HepG2 (cell line): Measurements from ENCODE around the gene CTNNA2. TPM values are rescaled to one million over a fixed set of nuclear protein-coding genes. Genes with fewer than 3 reads are reported as not detected.

Experiments
- ATAC-seq: fragments of 200-7000 bp; cut with Tn5 transposase; 3 replicates; pipeline ENCODE4 v1.9.1; 2020; ENCODE audit warnings: mild to moderate bottlenecking, moderate library complexity
- BruUV-seq: library from RNA; stranded (reverse); fragments of 400-500 nt; replicated peaks from 2 replicates; lab custom pipeline; 2021; lab: Mats Ljungman, UMichigan
- CTCF ChIA-PET: fragments of 300-600 bp; formaldehyde crosslinking; extraction: SDS; loops from one replicate; lab custom pipeline; 2021; ENCODE audit warnings: low total read pairs, inconsistent platforms, low intra/inter-chr PET ratio; lab: Yijun Ruan, JAX
- POLR2A ChIA-PET: fragments of 350-600 bp; sonication (Branson Sonifier 250); formaldehyde crosslinking; loops from one replicate; lab custom pipeline; 2020; ENCODE audit warnings: antibody characterized with exemption, inconsistent platforms; lab: Yijun Ruan, JAX
- DNase-seq: peaks from one replicate; pipeline ENCODE4 v3.0.0-alpha.2; 2015; ENCODE audit warnings: low spot score
- FAIRE-seq: peaks from 3 replicates; lab custom pipeline; 2011; peaks lifted over from hg19 to GRCh38; lab: Jason Lieb, UNC
- H2AFZ ChIP-seq: one replicate; pipeline ENCODE4 v1.6.1; 2011; ENCODE audit warnings: low read length, inconsistent platforms
- H3K27ac ChIP-seq: fragments of 300-600 bp; 3 replicates; pipeline ENCODE4 v1.8.0; 2011; ENCODE audit warnings: mixed run types, mild to moderate bottlenecking, mixed read lengths, low read length, inconsistent platforms; ENCODE audit not compliant: insufficient read depth; ENCODE audit errors: extremely low read length
- H3K27me3 ChIP-seq, 2 experiments: fragments of 200-600 bp in 1 of 2; 2 replicates in 1 of 2; 3 replicates in 1 of 2; pipeline versions ENCODE4 v1.6.0 to v1.8.0; 2011; ENCODE audit warnings: low read length in 2 of 2, mild to moderate bottlenecking in 2 of 2, moderate library complexity in 2 of 2, inconsistent platforms in 1 of 2; ENCODE audit not compliant: insufficient read depth in 2 of 2, control insufficient read depth in 1 of 2
- H3K36me3 ChIP-seq, 2 experiments: fragments of 200-600 bp in 1 of 2; replicated peaks in 1 of 2; 2 replicates in 1 of 2; 3 replicates in 1 of 2; pipeline versions ENCODE4 v1.5.1 to v1.8.0; 2011; ENCODE audit warnings: low read length in 2 of 2, inconsistent platforms in 1 of 2; ENCODE audit not compliant: insufficient read depth in 2 of 2, control insufficient read depth in 1 of 2
- H3K4me1 ChIP-seq: 2 replicates; pipeline ENCODE4 v1.5.1; 2012; ENCODE audit warnings: low read length, inconsistent platforms; ENCODE audit not compliant: insufficient read depth
- H3K4me2 ChIP-seq: 2 replicates; pipeline ENCODE4 v1.6.0; 2011; ENCODE audit warnings: low read depth, low read length, inconsistent platforms
- H3K4me3 ChIP-seq, 3 experiments: fragments of 200-600 bp in 1 of 3; sonication (generic), shearing (Covaris generic) in 1 of 3; replicated peaks in 1 of 3; 2 replicates each; pipeline ENCODE4 v1.5.1; 2011 to 2016; ENCODE audit warnings: low read length in 3 of 3, inconsistent platforms in 2 of 3, low read depth in 2 of 3, mild to moderate bottlenecking in 2 of 3, control low read depth in 1 of 3, mixed read lengths in 1 of 3; ENCODE audit not compliant: insufficient read depth in 1 of 3
- H3K79me2 ChIP-seq: one replicate; pipeline ENCODE4 v1.6.1; 2011; ENCODE audit warnings: low read length, inconsistent platforms; ENCODE audit not compliant: insufficient read depth
- H3K9ac ChIP-seq: 2 replicates; pipeline ENCODE4 v1.6.0; 2011; ENCODE audit warnings: mild to moderate bottlenecking, low read depth, low read length, inconsistent platforms; ENCODE audit not compliant: insufficient read depth
- H3K9me3 ChIP-seq: 2 replicates; pipeline ENCODE4 v1.5.1; 2012; ENCODE audit warnings: mild to moderate bottlenecking, low read length
- H4K20me1 ChIP-seq: 2 replicates; pipeline ENCODE4 v1.6.0; 2011; ENCODE audit warnings: inconsistent platforms, mild to moderate bottlenecking, low read length, moderate library complexity; ENCODE audit not compliant: insufficient read depth
- ARHGAP35 ChIP-seq: sonication (generic); formaldehyde crosslinking; IDR thresholded peaks from 2 replicates; pipeline ENCODE4 v1.9.0; 2022; ENCODE audit warnings: mild to moderate bottlenecking, inconsistent platforms, moderate library complexity, missing genetic modification reagents, borderline replicate concordance
- ATF3 ChIP-seq: sonication (generic); formaldehyde crosslinking; IDR thresholded peaks from 2 replicates; pipeline ENCODE4 v1.4.0; 2020; ENCODE audit warnings: missing genetic modification reagents
- FOXP1 ChIP-seq, 2 experiments: fragments of 450-650 bp in 1 of 2; IDR thresholded peaks; 2 replicates each; pipeline ENCODE4 v1.6.1; 2017 to 2018; ENCODE audit warnings: antibody characterized with exemption in 1 of 2
- IRX3 ChIP-seq: sonication (generic); formaldehyde crosslinking; IDR thresholded peaks from 2 replicates; pipeline ENCODE4 v1.8.1; 2023; ENCODE audit warnings: mild to moderate bottlenecking, low read depth, missing genetic modification reagents, borderline replicate concordance
- NCOA2 ChIP-seq: sonication (generic); formaldehyde crosslinking; IDR thresholded peaks from 2 replicates; pipeline ENCODE4 v1.8.0; 2022; ENCODE audit warnings: inconsistent platforms
- SMARCC2 ChIP-seq: fragments of 450-650 bp; IDR thresholded peaks from 2 replicates; pipeline ENCODE4 v1.6.1; 2017; ENCODE audit warnings: antibody characterized with exemption, mild to moderate bottlenecking
- ZGPAT ChIP-seq: IDR thresholded peaks from 2 replicates; pipeline ENCODE4 v1.6.1; 2016; ENCODE audit warnings: mild to moderate bottlenecking
- ZNF431 ChIP-seq: sonication (generic); formaldehyde crosslinking; IDR thresholded peaks from 2 replicates; pipeline ENCODE4 v1.9.0; 2022; ENCODE audit warnings: missing genetic modification reagents, low read depth, mild to moderate bottlenecking, borderline replicate concordance
- ZNF530 ChIP-seq: sonication (generic); formaldehyde crosslinking; IDR thresholded peaks from 2 replicates; pipeline ENCODE4 v1.5.0; 2020; ENCODE audit warnings: low read depth, mild to moderate bottlenecking, missing genetic modification reagents
- ZNF557 ChIP-seq: sonication (generic); formaldehyde crosslinking; IDR thresholded peaks from 2 replicates; pipeline ENCODE4 v1.4.0; 2020; ENCODE audit warnings: missing genetic modification reagents
- in situ Hi-C: cut with HindIII; loops from 2 replicates; pipeline ENCODE4 v1.10.0; 2017; ENCODE audit warnings: low pct_unique_long_range_greater_than_20kb; ENCODE audit not compliant: extremely low pct_ligation_motif_present
- intact Hi-C: fragments of 100-400 bp; cut with micrococcal nuclease; formaldehyde crosslinking; loops from one replicate; pipeline ENCODE4 v1.10.0; 2022; ENCODE audit not compliant: unreplicated experiment
- polyA plus RNA-seq, 8 experiments: library from polyadenylated mRNA; depleted of rRNA in 3 of 8; stranded (reverse) in 7 of 8; unstranded in 1 of 8; fragments of >200 nt; fragmentation: Illumina TruSeq in 4 of 8; extraction: Trizol in 4 of 8; gene quantifications; 2 replicates each; pipeline versions ENCODE4 v1.2.1 to v1.2.3, GENCODE V29; 2011 to 2016; ENCODE audit warnings: low read depth in 4 of 8, missing spikeins in 1 of 8, mixed read lengths in 1 of 8; ENCODE audit not compliant: insufficient read depth in 1 of 8
- total RNA-seq, 5 experiments: library from RNA; depleted of rRNA; stranded (reverse); fragments of >200 nt; fragmentation: Illumina TruSeq; extraction: Trizol; gene quantifications; 2 replicates each; pipeline ENCODE4 v1.2.3, GENCODE V29; 2016; ENCODE audit warnings: low read depth in 1 of 5
- TF ChIP-seq, protein P1 (sequence below): sonication (generic); formaldehyde crosslinking; IDR thresholded peaks from 2 replicates; pipeline ENCODE4 v1.4.0; 2020; ENCODE audit warnings: mild to moderate bottlenecking, missing genetic modification reagents
- TF ChIP-seq, protein P2 (sequence below): sonication (generic); formaldehyde crosslinking; IDR thresholded peaks from one replicate; pipeline ENCODE4 v1.5.1; 2020; ENCODE audit warnings: mild to moderate bottlenecking, missing genetic modification reagents; ENCODE audit errors: not compliant biosample characterization

Gene CTNNA2
- total and polyA plus RNA-seq, 2 of the 13 experiments (the other 11 are each of a cell fraction or from before 2014, with no cell fraction given), result not detected

GRCh38 chr2:80091237-80091636 lies 578.4 kb downstream of the CTNNA2 start (continued):
- TF ChIP-seq ATF3 (CRISPR knock-in tag) (no peak), NCOA2 (CRISPR knock-in tag) (no peak), FOXP1 (IDR thresholded peaks at IDR 0.05) (no peak), FOXP1 (CRISPR knock-in tag; IDR thresholded peaks at IDR 0.05) (no peak)

GRCh38 chr2:80092474-80092873 lies 579.6 kb downstream of the CTNNA2 start:
- Histone ChIP-seq H4K20me1 (no peaks in the 10 kb centered on the region), H3K79me2 (no peaks in the 10 kb centered on the region), H3K27me3 (no peaks in the 10 kb centered on the region), H3K36me3 (no peaks in the 10 kb centered on the region), H3K4me1 (no peaks in the 10 kb centered on the region), H3K9me3 (no peaks in the 10 kb centered on the region), H3K27ac (no peak overlapping the region), H3K4me3 (no peak overlapping the region), H3K9ac (no peak overlapping the region), H2AFZ (no peak overlapping the region), H3K4me2 (no peak overlapping the region)
- FAIRE-seq (no peak), DNase-seq (no peak), ATAC-seq (no peak)
- intact Hi-C loops (no loop called here), in situ Hi-C loops (no loop called here)
- CTCF ChIA-PET, result no interaction called here
- POLR2A ChIA-PET, result no interaction called here
- BruUV-seq, result no TSS peak
- TF ChIP-seq ZGPAT (no peak), SMARCC2 (no peak), ZNF530 (CRISPR knock-in tag) (no peak), ZNF431 (CRISPR knock-in tag) (no peak), IRX3 (no peak), ZNF557 (CRISPR knock-in tag) (no peak), ARHGAP35 (CRISPR knock-in tag) (no peak)
- TF ChIP-seq, protein P1, sequence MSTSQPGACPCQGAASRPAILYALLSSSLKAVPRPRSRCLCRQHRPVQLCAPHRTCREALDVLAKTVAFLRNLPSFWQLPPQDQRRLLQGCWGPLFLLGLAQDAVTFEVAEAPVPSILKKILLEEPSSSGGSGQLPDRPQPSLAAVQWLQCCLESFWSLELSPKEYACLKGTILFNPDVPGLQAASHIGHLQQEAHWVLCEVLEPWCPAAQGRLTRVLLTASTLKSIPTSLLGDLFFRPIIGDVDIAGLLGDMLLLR (CRISPR knock-in tag), result no peak
- TF ChIP-seq, protein P2, sequence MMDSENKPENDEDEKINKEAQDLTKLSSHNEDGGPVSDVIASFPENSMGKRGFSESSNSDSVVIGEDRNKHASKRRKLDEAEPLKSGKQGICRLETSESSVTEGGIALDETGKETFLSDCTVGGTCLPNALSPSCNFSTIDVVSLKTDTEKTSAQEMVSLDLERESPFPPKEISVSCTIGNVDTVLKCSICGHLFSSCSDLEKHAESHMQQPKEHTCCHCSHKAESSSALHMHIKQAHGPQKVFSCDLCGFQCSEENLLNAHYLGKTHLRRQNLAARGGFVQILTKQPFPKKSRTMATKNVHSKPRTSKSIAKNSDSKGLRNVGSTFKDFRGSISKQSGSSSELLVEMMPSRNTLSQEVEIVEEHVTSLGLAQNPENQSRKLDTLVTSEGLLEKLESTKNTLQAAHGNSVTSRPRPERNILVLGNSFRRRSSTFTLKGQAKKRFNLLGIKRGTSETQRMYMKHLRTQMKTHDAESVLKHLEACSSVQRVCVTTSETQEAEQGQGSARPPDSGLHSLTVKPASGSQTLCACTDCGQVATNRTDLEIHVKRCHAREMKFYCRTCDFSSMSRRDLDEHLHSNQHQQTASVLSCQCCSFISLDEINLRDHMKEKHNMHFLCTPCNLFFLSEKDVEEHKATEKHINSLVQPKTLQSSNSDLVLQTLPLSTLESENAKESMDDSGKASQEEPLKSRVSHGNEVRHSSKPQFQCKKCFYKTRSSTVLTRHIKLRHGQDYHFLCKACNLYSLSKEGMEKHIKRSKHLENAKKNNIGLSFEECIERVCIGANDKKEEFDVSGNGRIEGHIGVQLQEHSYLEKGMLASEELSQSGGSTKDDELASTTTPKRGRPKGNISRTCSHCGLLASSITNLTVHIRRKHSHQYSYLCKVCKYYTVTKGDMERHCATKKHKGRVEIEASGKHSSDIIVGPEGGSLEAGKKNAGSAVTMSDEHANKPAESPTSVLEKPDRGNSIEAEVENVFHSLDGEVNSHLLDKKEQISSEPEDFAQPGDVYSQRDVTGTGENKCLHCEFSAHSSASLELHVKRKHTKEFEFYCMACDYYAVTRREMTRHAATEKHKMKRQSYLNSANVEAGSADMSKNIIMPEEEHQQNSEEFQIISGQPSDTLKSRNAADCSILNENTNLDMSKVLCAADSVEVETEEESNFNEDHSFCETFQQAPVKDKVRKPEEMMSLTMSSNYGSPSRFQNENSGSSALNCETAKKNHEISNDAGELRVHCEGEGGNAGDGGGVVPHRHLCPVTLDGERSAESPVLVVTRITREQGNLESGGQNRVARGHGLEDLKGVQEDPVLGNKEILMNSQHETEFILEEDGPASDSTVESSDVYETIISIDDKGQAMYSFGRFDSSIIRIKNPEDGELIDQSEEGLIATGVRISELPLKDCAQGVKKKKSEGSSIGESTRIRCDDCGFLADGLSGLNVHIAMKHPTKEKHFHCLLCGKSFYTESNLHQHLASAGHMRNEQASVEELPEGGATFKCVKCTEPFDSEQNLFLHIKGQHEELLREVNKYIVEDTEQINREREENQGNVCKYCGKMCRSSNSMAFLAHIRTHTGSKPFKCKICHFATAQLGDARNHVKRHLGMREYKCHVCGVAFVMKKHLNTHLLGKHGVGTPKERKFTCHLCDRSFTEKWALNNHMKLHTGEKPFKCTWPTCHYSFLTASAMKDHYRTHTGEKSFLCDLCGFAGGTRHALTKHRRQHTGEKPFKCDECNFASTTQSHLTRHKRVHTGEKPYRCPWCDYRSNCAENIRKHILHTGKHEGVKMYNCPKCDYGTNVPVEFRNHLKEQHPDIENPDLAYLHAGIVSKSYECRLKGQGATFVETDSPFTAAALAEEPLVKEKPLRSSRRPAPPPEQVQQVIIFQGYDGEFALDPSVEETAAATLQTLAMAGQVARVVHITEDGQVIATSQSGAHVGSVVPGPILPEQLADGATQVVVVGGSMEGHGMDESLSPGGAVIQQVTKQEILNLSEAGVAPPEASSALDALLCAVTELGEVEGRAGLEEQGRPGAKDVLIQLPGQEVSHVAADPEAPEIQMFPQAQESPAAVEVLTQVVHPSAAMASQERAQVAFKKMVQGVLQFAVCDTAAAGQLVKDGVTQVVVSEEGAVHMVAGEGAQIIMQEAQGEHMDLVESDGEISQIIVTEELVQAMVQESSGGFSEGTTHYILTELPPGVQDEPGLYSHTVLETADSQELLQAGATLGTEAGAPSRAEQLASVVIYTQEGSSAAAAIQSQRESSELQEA (CRISPR knock-in tag), result no peak
